Keratinocyte (primary cell): ENCODE results near the gene SS18L1. TPM values are rescaled to one million over a fixed set of nuclear protein-coding genes. Genes with fewer than 3 reads are reported as not detected.

Source experiments
- DNase-seq: peaks from one replicate; pipeline ENCODE4 v3.0.0-alpha.2; 2011; ENCODE audit warnings: low read depth, missing footprints, low spot score
- FAIRE-seq: peaks from 2 replicates; lab custom pipeline; 2011; peaks lifted over from hg19 to GRCh38; lab: Jason Lieb, UNC
- H2AFZ ChIP-seq: 2 replicates; pipeline ENCODE4 v1.6.0; 2012; ENCODE audit warnings: low read length, control low read depth, inconsistent platforms; ENCODE audit not compliant: control insufficient read depth
- H3K27ac ChIP-seq: 2 replicates; pipeline ENCODE4 v1.5.1; 2011; ENCODE audit warnings: low read length; ENCODE audit not compliant: control insufficient read depth, insufficient read depth
- H3K27me3 ChIP-seq: 3 replicates; pipeline ENCODE4 v1.6.0; 2011; ENCODE audit warnings: low read length; ENCODE audit not compliant: control insufficient read depth, insufficient read depth; ENCODE audit errors: extremely low read depth
- H3K36me3 ChIP-seq, 2 experiments: 2 replicates in 1 of 2; 3 replicates in 1 of 2; pipeline ENCODE4 v1.5.1; 2011; ENCODE audit warnings: low read length in 2 of 2, mild to moderate bottlenecking in 1 of 2; ENCODE audit not compliant: control insufficient read depth in 2 of 2, insufficient read depth in 2 of 2; ENCODE audit errors: extremely low read depth in 1 of 2
- H3K4me1 ChIP-seq: 3 replicates; pipeline ENCODE4 v1.5.1; 2011; ENCODE audit warnings: low read length; ENCODE audit not compliant: control insufficient read depth, insufficient read depth; ENCODE audit errors: extremely low read depth
- H3K4me2 ChIP-seq: 3 replicates; pipeline ENCODE4 v1.6.0; 2011; ENCODE audit warnings: low read depth, low read length; ENCODE audit not compliant: control insufficient read depth, insufficient read depth; ENCODE audit errors: extremely low read depth
- H3K4me3 ChIP-seq, 3 experiments: fragments of 200-600 bp in 1 of 3; sonication (generic) in 1 of 3; 2 replicates in 2 of 3; 3 replicates in 1 of 3; pipeline ENCODE4 v1.5.1; 2011 to 2016; ENCODE audit warnings: low read length in 3 of 3, mild to moderate bottlenecking in 3 of 3, control low read depth in 2 of 3, inconsistent platforms in 1 of 3, low read depth in 1 of 3, mixed read lengths in 1 of 3, mixed run types in 1 of 3, moderate library complexity in 1 of 3; ENCODE audit not compliant: control insufficient read depth in 2 of 3, insufficient read depth in 2 of 3; ENCODE audit errors: extremely low read depth in 1 of 3
- H3K79me2 ChIP-seq: 2 replicates; pipeline ENCODE4 v1.6.0; 2012; ENCODE audit warnings: low read length; ENCODE audit not compliant: control insufficient read depth, insufficient read depth
- H3K9ac ChIP-seq: 3 replicates; pipeline ENCODE4 v1.6.0; 2011; ENCODE audit warnings: low read length; ENCODE audit not compliant: control insufficient read depth, insufficient read depth; ENCODE audit errors: extremely low read depth
- H3K9me1 ChIP-seq: 3 replicates; pipeline ENCODE4 v1.6.0; 2011; ENCODE audit warnings: low read length; ENCODE audit not compliant: control insufficient read depth, insufficient read depth; ENCODE audit errors: extremely low read depth
- H3K9me3 ChIP-seq: 2 replicates; pipeline ENCODE4 v1.5.1; 2012; ENCODE audit warnings: low read depth, low read length; ENCODE audit not compliant: control insufficient read depth
- H4K20me1 ChIP-seq: 3 replicates; pipeline ENCODE4 v1.6.0; 2011; ENCODE audit warnings: low read length; ENCODE audit not compliant: control insufficient read depth, insufficient read depth; ENCODE audit errors: extremely low read depth
- CTCF ChIP-seq, 3 experiments: IDR thresholded peaks in 1 of 3; conservative IDR thresholded peaks in 1 of 3; optimal IDR thresholded peaks in 1 of 3; 2 replicates in 2 of 3; 3 replicates in 1 of 3; pipeline versions ENCODE3 to v1.5.1; 2011; ENCODE audit warnings: low read length in 3 of 3, mild to moderate bottlenecking in 3 of 3, moderate library complexity in 2 of 3, control low read depth in 1 of 3, inconsistent platforms in 1 of 3; ENCODE audit not compliant: insufficient read depth in 2 of 3; ENCODE audit errors: extremely low read depth in 1 of 3
- EZH2 ChIP-seq: IDR thresholded peaks from one replicate; pipeline ENCODE4 v1.6.1; 2012; ENCODE audit warnings: inconsistent platforms, mild to moderate bottlenecking, low read length, moderate library complexity
- dilution Hi-C: fragments of 300-500 bp; cut with MboI; formaldehyde crosslinking; loops from one replicate; pipeline ENCODE4 v1.7.0; 2020; ENCODE audit warnings: low sequenced_read_pairs; ENCODE audit not compliant: extremely low pct_ligation_motif_present
- polyA plus RNA-seq, 5 experiments: library from polyadenylated mRNA; depleted of rRNA in 3 of 5; stranded (reverse) in 3 of 5; stranded (forward) in 1 of 5; unstranded in 1 of 5; fragments of >200 nt; gene quantifications; 1 replicate in 1 of 5; 2 replicates in 3 of 5; 3 replicates in 1 of 5; pipeline versions ENCODE4 v1.2.1 to v1.2.3, GENCODE V29; 2011 to 2012; ENCODE audit warnings: missing spikeins in 2 of 5, low read depth in 1 of 5, low replicate concordance in 1 of 5

SS18L1 gene
- polyA plus RNA-seq, 1 donor (not counting 4 experiments of a cell fraction or from before 2014, with no cell fraction given), result 9.4 TPM

GRCh38 chr20:62138204-62138543 is 5.4 kb upstream of the SS18L1 start:
- peaks cover 29% of the 10 kb centered on the region for H4K20me1 ChIP-seq
- FAIRE-seq, result no peak
- DNase-seq, result no peak
- H3K79me2 ChIP-seq, result peaks cover 47% of the 10 kb centered on the region
- no peak overlapping the region for H2AFZ ChIP-seq
- H3K9me3 ChIP-seq, result no peaks in the 10 kb centered on the region
- H3K4me2 ChIP-seq, result no peak overlapping the region
- H3K9ac ChIP-seq, result no peak overlapping the region
- H3K27me3 ChIP-seq, result no peaks in the 10 kb centered on the region
- peaks cover 12% of the 10 kb centered on the region for H3K4me1 ChIP-seq
- H3K36me3 ChIP-seq, result peaks cover 39 to 57% of the 10 kb centered on the region in 2 experiments
- dilution Hi-C loops, result no loop called here
- H3K4me3 ChIP-seq, result no peak overlapping the region
- no peak overlapping the region for H3K27ac ChIP-seq
- TF ChIP-seq CTCF (optimal IDR thresholded peaks at IDR 0.05 in 1 of 3, IDR thresholded peaks at IDR 0.05 in 1 of 3, conservative IDR thresholded peaks at IDR 0.05 in 1 of 3; ENCODE audit: extremely low read depth in 1 of 3, insufficient read depth in 2 of 3, low read length in 3 of 3), result no peak
- no peak for TF ChIP-seq EZH2
- H3K9me1 ChIP-seq, result peaks cover 7% of the 10 kb centered on the region

- peaks cover 37 to 57% of the 10 kb centered on the region in 2 experiments for H3K36me3 ChIP-seq
- H3K9me1 ChIP-seq, result peaks cover 7% of the 10 kb centered on the region
- peaks cover 47% of the 10 kb centered on the region for H3K79me2 ChIP-seq
- H2AFZ ChIP-seq, result no peak overlapping the region
- TF ChIP-seq CTCF (optimal IDR thresholded peaks at IDR 0.05 in 1 of 3, IDR thresholded peaks at IDR 0.05 in 1 of 3, conservative IDR thresholded peaks at IDR 0.05 in 1 of 3; ENCODE audit: extremely low read depth in 1 of 3, insufficient read depth in 2 of 3, low read length in 3 of 3) (no peak), EZH2 (no peak)
- H3K27me3 ChIP-seq, result no peaks in the 10 kb centered on the region
- H3K9ac ChIP-seq, result no peak overlapping the region
- dilution Hi-C loops, result no loop called here
- H3K4me3 ChIP-seq, result no peak overlapping the region
- FAIRE-seq, result no peak
- no peak overlapping the region for H3K4me2 ChIP-seq
- peaks cover 28% of the 10 kb centered on the region for H4K20me1 ChIP-seq
- no peak overlapping the region for H3K27ac ChIP-seq
- no peak for DNase-seq
- H3K9me3 ChIP-seq, result no peaks in the 10 kb centered on the region
- H3K4me1 ChIP-seq, result peaks cover 12% of the 10 kb centered on the region
Measured at GRCh38 chr20:62138912-62139311, 4.7 kb upstream of the SS18L1 start.
